Mesenchymal stem cell (in vitro differentiated cells and primary cell): ENCODE measurements around the gene COL6A5.

Experiments used
- DNase-seq: peaks from one replicate; pipeline ENCODE4 v3.0.0-alpha.2; 2013
- H2AFZ ChIP-seq: one replicate; pipeline ENCODE4 v1.6.1; 2013; ENCODE audit warnings: low read depth, mild to moderate bottlenecking, control low read depth, inconsistent platforms, low read length, moderate library complexity
- H2AK5ac ChIP-seq: 2 replicates; pipeline ENCODE4 v1.6.1; 2013; ENCODE audit warnings: low read length, moderate library complexity, mild to moderate bottlenecking, inconsistent platforms; ENCODE audit not compliant: severe bottlenecking
- H2BK120ac ChIP-seq: one replicate; pipeline ENCODE4 v1.6.1; 2013; ENCODE audit warnings: low read depth, mild to moderate bottlenecking, inconsistent platforms, low read length, moderate library complexity
- H2BK12ac ChIP-seq, 2 experiments: one replicate each; pipeline ENCODE4 v1.6.1; 2013; ENCODE audit warnings: inconsistent platforms in 2 of 2, low read length in 2 of 2, mild to moderate bottlenecking in 2 of 2, moderate library complexity in 2 of 2, control low read depth in 1 of 2
- H2BK15ac ChIP-seq: one replicate; pipeline ENCODE4 v1.6.1; 2013; ENCODE audit warnings: mild to moderate bottlenecking, low read depth, inconsistent platforms; ENCODE audit not compliant: poor library complexity, severe bottlenecking
- H2BK5ac ChIP-seq: 2 replicates; pipeline ENCODE4 v1.6.1; 2013; ENCODE audit warnings: low read depth, mild to moderate bottlenecking, low read length, control low read depth, inconsistent platforms; ENCODE audit not compliant: poor library complexity, severe bottlenecking
- H3K14ac ChIP-seq, 2 experiments: one replicate each; pipeline ENCODE4 v1.6.1; 2013; ENCODE audit warnings: inconsistent platforms in 2 of 2, low read length in 2 of 2, control low read depth in 1 of 2, mild to moderate bottlenecking in 1 of 2, moderate library complexity in 1 of 2
- H3K18ac ChIP-seq, 2 experiments: one replicate each; pipeline ENCODE4 v1.6.1; 2013; ENCODE audit warnings: inconsistent platforms in 2 of 2, low read length in 2 of 2, control low read depth in 1 of 2, low read depth in 1 of 2, mild to moderate bottlenecking in 1 of 2
- H3K23ac ChIP-seq, 2 experiments: one replicate each; pipeline ENCODE4 v1.6.1; 2013; ENCODE audit warnings: inconsistent platforms in 2 of 2, low read length in 2 of 2, mild to moderate bottlenecking in 2 of 2, moderate library complexity in 2 of 2, control low read depth in 1 of 2
- H3K27ac ChIP-seq: 2 replicates; pipeline ENCODE4 v1.5.1; 2013; ENCODE audit warnings: mild to moderate bottlenecking, moderate library complexity, low read length, control low read depth, inconsistent platforms; ENCODE audit not compliant: poor library complexity, severe bottlenecking
- H3K27me3 ChIP-seq, 2 experiments: 2 replicates each; pipeline versions ENCODE4 v1.6.1 to v1.7.0; 2013; ENCODE audit warnings: low read length in 2 of 2, mild to moderate bottlenecking in 2 of 2, moderate library complexity in 2 of 2, control low read depth in 1 of 2, inconsistent platforms in 1 of 2; ENCODE audit not compliant: control insufficient read depth in 1 of 2, insufficient read depth in 1 of 2
- H3K36me3 ChIP-seq, 2 experiments: 2 replicates each; pipeline versions ENCODE4 v1.6.1 to v1.7.0; 2013; ENCODE audit warnings: low read length in 2 of 2, control low read depth in 1 of 2, inconsistent platforms in 1 of 2, low read depth in 1 of 2, mild to moderate bottlenecking in 1 of 2; ENCODE audit not compliant: insufficient read depth in 2 of 2, control insufficient read depth in 1 of 2
- H3K4ac ChIP-seq, 2 experiments: one replicate each; pipeline ENCODE4 v1.6.1; 2013; ENCODE audit warnings: inconsistent platforms in 2 of 2, low read length in 2 of 2, mild to moderate bottlenecking in 2 of 2, moderate library complexity in 2 of 2, control low read depth in 1 of 2, low read depth in 1 of 2
- H3K4me1 ChIP-seq: 2 replicates; pipeline ENCODE4 v1.6.1; 2013; ENCODE audit warnings: low read depth, low read length, control low read depth; ENCODE audit not compliant: control insufficient read depth, insufficient read depth
- H3K4me2 ChIP-seq: 2 replicates; pipeline ENCODE4 v1.6.1; 2013; ENCODE audit warnings: low read length, mild to moderate bottlenecking, inconsistent platforms; ENCODE audit not compliant: poor library complexity, severe bottlenecking
- H3K4me3 ChIP-seq, 2 experiments: 2 replicates each; pipeline versions ENCODE4 v1.5.1 to v1.7.0; 2013; ENCODE audit warnings: low read length in 2 of 2, mild to moderate bottlenecking in 2 of 2, control low read depth in 1 of 2, low read depth in 1 of 2; ENCODE audit not compliant: insufficient read depth in 1 of 2
- H3K79me1 ChIP-seq: replicated peaks from 2 replicates; pipeline ENCODE4 v1.6.1; 2013; ENCODE audit warnings: mild to moderate bottlenecking, control low read depth, low read length, inconsistent platforms; ENCODE audit not compliant: poor library complexity, severe bottlenecking
- H3K9ac ChIP-seq: 2 replicates; pipeline ENCODE4 v1.7.0; 2013; ENCODE audit warnings: mild to moderate bottlenecking, low read length, moderate library complexity
- H3K9me3 ChIP-seq: 2 replicates; pipeline ENCODE4 v1.7.0; 2013; ENCODE audit warnings: mild to moderate bottlenecking, low read length; ENCODE audit not compliant: control insufficient read depth
- H4K8ac ChIP-seq: one replicate; pipeline ENCODE4 v1.6.1; 2013; ENCODE audit warnings: inconsistent platforms, mild to moderate bottlenecking, low read length, moderate library complexity
- H4K91ac ChIP-seq: one replicate; pipeline ENCODE4 v1.6.1; 2013; ENCODE audit warnings: mild to moderate bottlenecking, low read length, inconsistent platforms
- WGBS: methylation state at CpG from one replicate; pipeline ENCODE4 v1.1.7; 2013; ENCODE audit warnings: mixed read lengths; 5-methylcytosine and 5-hydroxymethylcytosine counted together

COL6A5 gene

GRCh38 chr3:130392266-130392665, 46.8 kb downstream of the COL6A5 start:
- 97% methylated on average over 2 of the region's 2 CpGs for WGBS
- H3K36me3 ChIP-seq, result no peaks in the 10 kb centered on the region

GRCh38 chr3:130393594-130393993, 48.1 kb downstream of the COL6A5 start:
- Histone ChIP-seq H2BK5ac (no peak overlapping the region), H3K23ac (no peak overlapping the region), H4K91ac (no peak overlapping the region), H2BK15ac (no peak overlapping the region), H3K4me3 (no peak overlapping the region), H3K27ac (no peak overlapping the region), H2AFZ (no peak overlapping the region), H3K4ac (no peak overlapping the region), H4K8ac (no peak overlapping the region), H3K36me3 (no peaks in the 10 kb centered on the region), H3K79me1 (no peaks in the 10 kb centered on the region), H2BK120ac (no peak overlapping the region), H2BK12ac (peak overlapping the region in 1 of 2 experiments; percentile 10), H2AK5ac (no peak overlapping the region), H3K4me2 (no peak overlapping the region), H3K9ac (no peak overlapping the region), H3K27me3 (peaks cover 0 to 7% of the 10 kb centered on the region in 2 experiments), H3K14ac (no peak overlapping the region), H3K18ac (no peak overlapping the region), H3K4me1 (peaks cover 4% of the 10 kb centered on the region), H3K9me3 (no peaks in the 10 kb centered on the region)
- no peak for DNase-seq
- 84% methylated on average over 3 of the region's 3 CpGs for WGBS

More at GRCh38 chr3:130392266-130392665, 46.8 kb downstream of the COL6A5 start:
- Histone ChIP-seq H2AK5ac (no peak overlapping the region), H3K4me3 (no peak overlapping the region), H3K27me3 (peaks cover 0 to 7% of the 10 kb centered on the region in 2 experiments), H2BK12ac (no peak overlapping the region), H3K27ac (no peak overlapping the region), H3K4me2 (no peak overlapping the region), H3K14ac (no peak overlapping the region), H2BK5ac (no peak overlapping the region), H3K9ac (no peak overlapping the region), H3K23ac (no peak overlapping the region), H4K8ac (no peak overlapping the region), H2BK15ac (no peak overlapping the region), H3K79me1 (no peaks in the 10 kb centered on the region), H2BK120ac (no peak overlapping the region), H3K4me1 (peaks cover 4% of the 10 kb centered on the region), H3K18ac (no peak overlapping the region), H4K91ac (no peak overlapping the region), H2AFZ (no peak overlapping the region), H3K9me3 (no peaks in the 10 kb centered on the region), H3K4ac (no peak overlapping the region)
- DNase-seq, result no peak

- H2AK5ac ChIP-seq, result no peak overlapping the region
- no peak overlapping the region for H3K4me2 ChIP-seq
- H4K91ac ChIP-seq, result no peak overlapping the region
- H3K79me1 ChIP-seq, result no peaks in the 10 kb centered on the region
- no peak overlapping the region for H3K14ac ChIP-seq
- H3K18ac ChIP-seq, result no peak overlapping the region
- H2BK12ac ChIP-seq, result no peak overlapping the region
- H3K23ac ChIP-seq, result no peak overlapping the region
- H3K27ac ChIP-seq, result peak overlapping the region; percentile 71
- peaks cover 4% of the 10 kb centered on the region for H3K4me1 ChIP-seq
- H2BK15ac ChIP-seq, result no peak overlapping the region
- WGBS, result 86% methylated on average over 1 of the region's 2 CpGs
- no peaks in the 10 kb centered on the region for H3K9me3 ChIP-seq
- H3K4me3 ChIP-seq, result no peak overlapping the region
- H3K9ac ChIP-seq, result no peak overlapping the region
- no peak overlapping the region for H2BK5ac ChIP-seq
- H2AFZ ChIP-seq, result no peak overlapping the region
- no peak overlapping the region for H4K8ac ChIP-seq
- no peak overlapping the region for H2BK120ac ChIP-seq
- peaks cover 0 to 9% of the 10 kb centered on the region in 2 experiments for H3K27me3 ChIP-seq
- peak; percentile 71 for DNase-seq
- H3K36me3 ChIP-seq, result no peaks in the 10 kb centered on the region
- no peak overlapping the region for H3K4ac ChIP-seq
Measured at GRCh38 chr3:130395331-130395730, 49.9 kb downstream of the COL6A5 start.

- Histone ChIP-seq H3K79me1 (no peaks in the 10 kb centered on the region), H3K14ac (no peak overlapping the region), H3K36me3 (no peaks in the 10 kb centered on the region), H2BK5ac (no peak overlapping the region), H4K91ac (no peak overlapping the region), H3K4me3 (no peak overlapping the region), H4K8ac (no peak overlapping the region), H3K4me1 (peaks cover 4% of the 10 kb centered on the region), H2BK120ac (no peak overlapping the region), H3K9ac (no peak overlapping the region), H3K4ac (peak overlapping the region in 1 of 2 experiments; percentile 71), H2AFZ (no peak overlapping the region), H3K4me2 (no peak overlapping the region), H3K27me3 (peaks cover 0 to 10% of the 10 kb centered on the region in 2 experiments), H2BK12ac (no peak overlapping the region), H3K18ac (no peak overlapping the region), H2AK5ac (no peak overlapping the region), H3K23ac (no peak overlapping the region), H3K9me3 (no peaks in the 10 kb centered on the region), H3K27ac (peak overlapping the region; percentile 97), H2BK15ac (no peak overlapping the region)
- DNase-seq, result peak; percentile 86
- 0% methylated on average over 1 of the region's 2 CpGs for WGBS
Measured at GRCh38 chr3:130395916-130396315, 50.4 kb downstream of the COL6A5 start.
